Fibroblast of skin of right quadriceps (primary cell): ENCODE results near the gene ETV5.
A peak's percentile ranks its signal among the peaks of the same experiment; 100 is the strongest.

Experiments
- DNase-seq: peaks from one replicate; pipeline ENCODE4 v3.0.0-alpha.2; 2013

Gene ETV5

DNA sequence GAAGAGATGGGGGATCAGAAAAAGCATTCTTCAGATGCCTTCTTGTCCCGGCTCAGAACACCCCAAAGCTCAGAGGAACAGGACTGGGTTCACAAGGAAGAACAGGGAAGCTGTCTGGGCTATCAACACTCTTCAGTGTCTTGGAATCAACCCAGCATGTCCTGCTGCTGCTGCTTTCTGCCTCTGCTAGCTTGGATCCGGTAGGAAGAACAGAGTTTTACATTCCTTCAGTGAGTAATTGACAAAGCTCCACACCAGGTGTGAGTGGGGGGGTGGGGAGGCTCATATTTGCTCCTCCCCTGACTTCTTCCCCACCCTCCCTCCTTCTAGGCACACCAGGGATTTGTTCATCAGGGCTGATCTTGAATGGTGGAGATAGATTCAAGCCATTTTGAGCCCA, 13.1 kb upstream of the ETV5 start:
- DNase-seq, result no peak

DNA sequence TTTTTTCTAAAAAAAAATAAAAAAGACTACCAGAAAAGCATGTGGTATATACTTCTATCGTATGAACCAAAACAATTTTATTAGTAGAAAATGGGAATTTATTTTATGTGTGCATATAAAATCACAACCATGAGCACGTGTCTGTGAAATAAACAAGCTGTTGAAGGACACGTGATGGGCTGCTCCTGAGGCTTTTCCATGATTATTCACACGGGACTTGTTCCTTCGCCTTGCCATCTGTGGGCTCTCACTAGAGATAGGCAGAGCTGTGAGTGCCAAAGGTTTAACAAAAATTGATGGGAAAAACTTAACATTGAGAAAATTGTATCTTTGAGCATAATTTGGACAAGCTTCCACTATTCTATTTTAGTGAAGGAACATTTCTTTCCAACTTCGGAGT, 12.4 kb upstream of the ETV5 start:
- DNase-seq, result no peak

DNA sequence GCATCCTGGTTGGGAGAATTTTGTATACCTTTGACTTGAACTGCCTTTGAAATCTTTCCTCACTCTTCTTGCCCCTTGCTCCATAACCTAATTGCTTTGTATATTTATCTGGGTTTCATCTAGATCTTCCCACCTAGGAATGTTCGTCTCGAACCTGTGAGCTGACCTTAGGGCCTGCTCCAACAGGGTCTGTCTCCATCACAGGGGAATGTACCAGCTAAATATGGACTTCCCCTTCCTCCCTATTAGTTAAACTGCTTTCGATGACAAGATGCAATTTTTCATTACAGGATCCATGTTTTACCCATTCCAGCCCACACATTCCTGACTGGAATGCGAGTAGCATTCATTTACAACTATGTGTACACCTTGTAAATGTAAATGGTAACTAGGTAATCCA, 10.6 kb upstream of the ETV5 start:
- no peak for DNase-seq

DNA sequence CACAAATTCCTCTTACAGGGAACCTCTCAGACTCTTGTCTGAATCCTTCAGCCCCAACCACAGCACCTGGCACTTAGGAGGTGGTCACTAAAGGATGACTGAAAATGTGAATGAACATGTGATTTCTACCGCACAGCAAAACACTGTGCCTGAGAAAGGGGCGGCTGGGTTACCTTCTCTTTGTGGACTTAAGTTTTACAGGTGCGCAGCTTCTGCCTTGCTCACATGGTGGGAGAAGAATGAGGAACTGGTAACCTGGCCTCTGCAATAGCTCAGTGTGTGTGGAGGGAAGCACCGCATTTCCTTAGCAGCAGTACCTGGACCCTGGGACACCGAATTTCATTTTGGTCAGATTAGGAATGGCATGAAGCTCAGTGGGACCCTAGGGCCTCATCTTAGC, 9.8 kb upstream of the ETV5 start:
- DNase-seq, result no peak

DNA sequence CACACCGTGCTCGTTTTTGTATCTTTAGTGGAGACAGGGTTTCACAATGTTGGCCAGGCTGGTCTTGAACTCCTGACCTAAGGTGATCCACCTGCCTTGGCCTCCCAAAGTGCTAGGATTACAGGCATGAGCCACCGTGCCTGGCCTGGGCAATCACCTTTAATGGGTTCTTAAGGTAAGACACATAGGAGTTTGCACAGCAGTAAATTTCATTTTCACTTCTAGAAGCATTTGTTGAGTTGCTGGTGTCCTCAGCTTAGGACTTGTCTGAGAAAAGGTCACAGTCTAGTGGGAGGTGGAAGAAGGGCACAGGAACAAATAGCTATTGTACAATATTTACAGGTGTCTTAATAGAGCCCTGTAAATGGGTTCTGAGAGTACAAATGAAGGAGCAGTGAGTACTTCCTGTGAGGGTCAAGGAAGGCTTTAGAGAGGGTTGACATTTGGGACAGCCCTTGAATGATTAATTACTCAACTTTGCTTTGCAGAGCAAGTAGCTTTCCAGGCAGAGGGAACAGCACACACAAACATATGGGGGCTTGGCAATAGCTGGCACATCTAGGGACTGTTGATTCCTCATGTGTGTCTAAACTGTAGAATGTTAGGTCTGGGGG, 8.7 kb upstream of the ETV5 start:
- no peak for DNase-seq

DNA sequence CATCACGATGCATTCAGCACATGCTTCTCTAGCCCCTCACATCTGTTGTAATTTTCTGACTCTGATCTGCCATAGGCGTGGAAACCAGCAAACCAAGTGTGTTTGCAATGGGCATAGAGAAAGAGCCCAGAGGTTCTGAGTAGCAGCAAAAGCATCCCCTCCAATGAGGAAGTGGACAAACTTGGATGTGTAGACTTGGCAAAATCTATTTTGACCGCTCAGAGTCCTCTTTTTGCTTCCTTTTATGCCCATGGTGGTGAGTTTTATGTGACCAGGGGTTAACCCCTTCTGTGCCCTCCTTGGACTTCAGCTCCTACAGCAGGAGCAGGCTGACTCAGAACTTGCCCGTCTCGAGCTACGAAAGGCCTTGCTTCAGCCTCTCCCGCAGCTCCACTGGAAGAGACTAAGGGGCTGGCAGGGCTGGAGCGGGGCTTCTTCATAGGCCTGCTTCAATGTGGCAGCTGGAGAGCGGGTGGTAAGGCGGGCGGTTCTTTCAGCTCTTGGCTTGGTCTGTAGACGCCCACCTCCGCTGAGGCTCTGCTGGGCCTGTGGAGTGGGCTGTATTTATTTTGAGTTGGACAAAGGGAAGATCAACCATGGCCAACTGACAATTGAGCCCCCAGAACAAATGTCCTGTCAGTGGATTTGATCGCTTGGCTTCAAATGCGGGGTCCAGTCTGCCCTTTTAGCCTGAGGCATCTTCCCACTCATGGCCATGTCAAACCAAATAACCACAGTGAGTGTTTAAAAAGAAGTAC, 6.5 kb upstream of the ETV5 start:
- no peak for DNase-seq

DNA sequence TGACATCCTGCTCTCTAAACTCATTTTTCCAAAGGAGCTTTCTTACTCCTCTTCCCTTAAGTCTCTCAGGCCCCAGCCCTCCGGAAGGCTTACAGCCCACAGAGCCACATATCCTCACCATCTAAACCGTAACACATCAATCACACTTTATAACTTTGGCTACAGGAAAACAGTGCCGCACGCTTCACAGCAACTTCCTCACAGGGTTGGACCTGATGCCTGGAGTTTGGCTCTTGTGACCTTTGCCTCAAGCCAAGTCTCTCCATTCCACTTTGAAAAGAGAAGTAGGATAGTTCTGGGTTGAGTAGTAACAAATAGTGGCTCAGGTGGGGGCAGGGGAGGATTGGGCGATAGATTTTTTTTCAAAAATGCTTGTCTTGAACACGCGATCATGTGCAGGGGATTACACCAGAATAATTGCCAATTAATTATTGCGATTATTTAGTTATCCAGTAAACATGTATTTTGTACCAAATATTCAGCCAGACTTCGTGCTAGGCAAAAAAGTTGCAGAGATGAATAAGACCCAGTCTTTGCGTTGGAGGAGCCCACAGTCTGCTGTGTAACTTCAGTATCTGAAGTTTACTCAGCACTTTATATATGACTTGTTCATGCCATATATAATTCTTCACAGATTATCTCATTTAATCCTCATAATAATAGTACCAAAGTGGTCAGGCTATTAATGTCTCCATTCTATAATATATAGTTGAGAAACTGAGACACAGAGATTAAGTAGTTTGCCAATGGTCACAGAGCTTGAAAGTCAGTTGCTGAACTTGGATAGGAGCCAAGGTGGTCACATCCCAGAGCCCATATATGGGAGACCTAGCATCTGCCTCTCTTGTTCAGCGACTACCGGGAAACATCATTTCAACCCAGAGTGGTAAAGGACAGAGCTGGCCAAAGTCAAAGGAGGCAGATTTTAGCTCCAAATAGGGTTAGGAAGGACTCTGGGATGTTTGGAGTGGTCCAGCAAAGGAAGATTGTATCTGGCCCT, 2.4 kb upstream of the ETV5 start:
- DNase-seq, result no peak

DNA sequence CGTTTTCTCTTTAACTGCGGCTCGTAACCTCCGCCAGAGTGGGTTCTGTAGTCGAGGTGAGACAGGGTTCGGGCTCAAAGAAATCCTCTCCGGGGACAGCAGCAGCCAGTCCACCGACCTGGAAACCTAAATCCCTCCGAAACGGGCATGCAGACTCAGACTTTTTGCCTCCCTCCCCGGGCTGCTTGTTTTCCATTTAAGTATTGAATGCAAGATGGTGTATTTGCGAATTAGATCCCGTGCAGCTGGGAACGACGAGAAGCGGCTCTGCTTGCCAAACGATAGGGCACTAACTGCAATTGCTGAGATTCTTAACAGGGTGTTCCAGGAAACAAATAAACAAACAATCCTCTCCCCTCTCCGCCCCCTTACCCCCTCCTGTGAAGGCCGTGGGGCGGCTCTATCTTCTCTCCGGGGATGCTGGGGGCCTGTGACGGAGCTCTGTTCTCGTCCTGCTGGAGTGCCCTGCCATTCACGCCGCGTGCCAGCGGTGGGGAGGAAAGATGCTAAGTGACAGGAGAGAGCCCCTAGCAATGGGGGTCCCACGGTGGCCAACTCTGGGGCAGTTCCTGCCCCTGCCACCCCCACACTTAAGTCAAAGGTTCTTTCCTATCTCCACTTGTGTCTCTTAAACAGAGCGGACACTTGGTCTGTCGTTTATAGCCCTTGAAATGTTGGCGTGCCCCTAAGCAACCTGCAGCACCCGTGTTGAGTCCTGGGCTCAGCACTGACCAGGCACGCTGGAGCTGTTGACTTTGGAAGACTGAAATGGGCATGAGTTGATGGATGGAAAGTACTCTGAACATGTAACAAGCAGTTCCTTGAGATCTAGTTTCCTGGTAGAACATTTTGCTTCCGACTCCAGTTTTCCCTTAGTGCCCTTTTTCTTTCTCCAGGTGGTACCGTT, 1.3 kb upstream of the ETV5 start:
- DNase-seq, result no peak

DNA sequence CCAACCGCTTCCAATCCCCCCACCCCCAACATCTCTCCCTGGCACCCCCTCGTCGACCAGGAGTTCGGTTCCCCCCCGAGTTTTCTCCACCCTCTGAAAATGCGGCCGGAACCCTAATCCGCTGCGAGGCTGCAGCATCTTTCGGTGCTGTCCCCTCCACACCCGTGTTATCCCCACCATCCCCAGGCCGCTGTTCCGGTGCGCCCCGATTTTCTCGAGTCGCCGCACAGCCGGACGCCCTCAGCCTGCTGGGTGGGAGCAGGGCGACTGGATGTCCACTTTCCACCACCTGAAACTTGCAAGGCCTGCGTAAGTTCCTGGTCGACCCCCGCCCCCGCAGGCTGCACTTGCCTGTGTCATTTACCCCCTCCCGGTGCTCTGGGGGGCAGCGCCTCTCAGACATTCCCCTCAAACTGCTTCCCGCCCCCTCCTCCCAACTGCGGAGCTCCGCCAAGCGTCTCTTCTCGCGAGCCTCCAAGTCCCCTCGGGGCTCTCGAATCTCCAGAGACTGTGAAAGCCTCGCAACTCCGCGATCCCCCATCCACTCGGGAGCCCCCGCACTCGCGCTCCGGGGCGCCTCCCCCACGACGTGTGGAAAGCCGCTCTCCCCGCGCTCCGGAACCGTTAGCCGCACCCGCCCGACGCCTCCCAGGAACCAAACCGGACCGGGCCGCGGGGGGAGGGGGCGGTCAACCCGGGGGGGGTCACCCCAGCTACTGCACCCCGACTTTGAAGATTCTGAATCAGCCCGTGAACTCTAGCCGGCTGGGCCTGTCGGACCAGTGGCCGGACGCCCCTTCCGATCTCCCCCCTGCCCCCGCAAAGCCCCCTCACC, 566 bp downstream of the ETV5 start:
- peak; percentile 66 for DNase-seq

DNA sequence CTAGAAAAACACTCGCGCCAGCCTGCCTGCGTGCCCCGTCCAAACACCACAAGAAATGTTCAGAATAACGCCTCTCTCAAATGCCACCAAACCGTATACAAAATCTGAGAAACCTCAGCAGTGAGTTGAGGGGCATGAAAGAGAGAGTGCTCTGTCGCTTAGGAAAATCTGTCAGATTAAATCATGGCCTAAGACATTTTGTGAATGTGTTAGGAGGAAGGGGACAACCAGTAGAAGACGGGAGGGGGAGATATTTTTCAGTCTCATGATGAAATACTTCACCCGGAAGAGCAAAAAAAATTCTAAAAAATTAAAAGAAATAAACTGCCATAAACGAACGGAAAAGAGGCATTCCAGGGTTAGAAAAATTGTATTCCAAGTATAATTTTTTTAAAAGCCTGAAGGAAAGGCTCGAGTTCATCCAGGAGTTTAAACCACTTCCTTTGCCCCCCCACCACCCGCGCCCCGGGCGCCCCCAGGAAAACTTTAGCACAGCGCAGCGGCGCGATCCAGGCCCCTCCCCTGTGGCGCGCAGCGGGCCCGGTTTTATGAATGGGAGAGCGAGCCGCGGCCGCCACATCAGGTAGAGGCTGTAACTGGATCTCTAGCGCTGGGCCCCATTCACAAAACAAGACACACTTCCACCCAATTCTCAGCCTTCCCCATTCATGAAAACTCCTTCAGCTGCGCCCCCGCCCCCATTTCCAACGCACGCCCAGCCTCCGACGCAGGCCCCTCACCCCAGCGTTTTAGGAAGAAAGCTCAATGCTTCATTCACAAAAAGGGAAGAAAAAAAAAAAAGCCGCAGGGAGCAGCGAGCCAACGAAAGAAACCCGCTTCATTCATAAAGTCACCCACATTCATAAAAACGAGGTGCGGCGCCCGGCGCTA, 1.4 kb downstream of the ETV5 start:
- DNase-seq, result peak; percentile 85

DNA sequence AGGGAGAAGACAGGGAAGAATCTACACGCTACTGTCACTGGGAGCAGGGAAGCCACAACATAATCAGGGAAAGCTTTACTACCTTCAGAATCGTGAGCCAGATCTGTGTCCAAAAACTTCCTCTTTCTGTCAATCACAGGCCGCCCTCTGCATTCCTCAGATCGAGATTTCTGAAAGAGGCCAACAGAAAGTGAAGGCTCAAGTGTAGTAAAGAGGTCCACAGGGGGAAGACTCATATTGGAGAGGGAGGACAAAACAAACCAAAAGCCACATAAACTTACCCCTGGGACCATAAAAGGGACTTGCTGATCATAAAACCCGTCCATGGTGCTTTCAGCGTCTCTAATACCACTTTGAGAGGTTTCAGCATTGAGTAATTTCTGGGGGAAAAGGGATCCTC, 3.3 kb downstream of the ETV5 start:
- DNase-seq, result no peak

DNA sequence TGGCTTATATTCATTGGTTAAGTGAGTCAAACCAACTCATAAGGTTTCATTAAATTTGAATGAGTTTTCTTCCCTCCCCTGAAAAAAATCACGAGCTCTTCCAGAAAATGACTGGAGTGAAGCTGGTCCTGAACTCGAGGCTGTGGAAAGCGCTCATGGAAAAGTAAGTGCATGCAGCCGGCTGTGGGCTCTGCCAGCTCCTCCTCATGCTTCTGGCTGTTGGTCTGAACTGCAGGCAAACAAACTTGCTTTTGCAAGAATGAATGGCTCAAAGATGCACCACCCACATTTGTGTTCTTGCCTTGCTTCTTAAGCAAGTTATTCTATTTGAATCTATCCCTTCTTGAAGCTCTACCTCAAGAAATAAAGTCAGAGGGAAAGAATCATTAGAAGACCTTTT, 6.2 kb downstream of the ETV5 start:
- DNase-seq, result no peak

DNA sequence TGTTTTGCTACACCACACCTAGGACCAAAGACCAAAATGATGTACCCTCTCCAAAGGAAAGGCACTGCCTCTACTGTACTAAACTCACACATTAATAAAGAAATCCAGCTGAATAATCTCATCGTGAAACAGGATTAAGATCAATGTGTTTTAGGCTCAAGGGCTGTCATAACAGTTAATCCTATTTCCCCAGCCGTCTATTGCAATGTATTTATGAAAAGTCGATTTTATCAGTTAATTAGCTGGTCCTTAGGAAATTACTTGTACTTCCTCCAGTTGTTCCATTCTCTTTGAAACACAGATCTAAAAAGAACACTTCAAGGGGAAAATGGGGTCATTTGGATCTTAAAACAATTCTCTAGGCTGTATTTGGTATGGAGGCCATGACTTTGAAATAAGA, 8.5 kb downstream of the ETV5 start:
- no peak for DNase-seq

DNA sequence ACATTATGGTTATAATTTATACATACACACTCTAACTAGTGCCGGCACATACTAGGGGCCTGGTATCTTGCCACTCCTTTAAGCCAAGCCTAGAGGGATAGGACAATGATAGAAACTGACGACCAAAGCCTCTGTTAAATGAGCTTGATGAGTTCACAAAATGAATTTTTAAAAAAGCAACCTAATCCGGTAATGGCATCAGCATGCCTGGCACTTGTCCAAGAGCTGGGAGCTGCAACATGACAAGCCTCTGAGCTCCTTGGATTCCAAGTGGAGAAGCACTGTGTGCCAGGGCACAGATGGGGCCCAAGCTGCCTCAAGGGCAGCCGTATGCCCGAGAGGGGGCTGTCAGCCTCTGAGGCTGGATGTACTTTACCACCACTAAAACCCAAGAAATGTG, 9.7 kb downstream of the ETV5 start:
- peak; percentile 84 for DNase-seq

DNA sequence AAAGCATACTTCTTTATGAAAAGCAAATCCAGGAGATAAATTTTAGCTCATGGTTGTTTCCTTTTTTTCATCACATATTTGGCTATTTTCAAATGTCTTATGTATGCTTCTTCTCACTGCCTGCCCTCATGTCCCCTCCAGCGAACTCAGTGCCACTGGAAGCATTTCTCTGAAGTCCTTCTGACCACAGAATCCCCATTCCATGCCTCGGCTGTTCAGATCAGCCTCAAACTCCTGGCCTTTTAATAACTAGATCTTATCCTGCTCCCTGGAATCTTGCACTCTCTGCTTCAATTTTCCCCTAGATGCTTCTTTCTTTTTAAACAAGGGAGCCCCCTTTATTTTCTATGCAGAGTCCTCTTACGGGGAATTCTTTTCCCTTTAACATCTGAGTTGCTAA, 10.1 kb downstream of the ETV5 start:
- DNase-seq, result no peak

DNA sequence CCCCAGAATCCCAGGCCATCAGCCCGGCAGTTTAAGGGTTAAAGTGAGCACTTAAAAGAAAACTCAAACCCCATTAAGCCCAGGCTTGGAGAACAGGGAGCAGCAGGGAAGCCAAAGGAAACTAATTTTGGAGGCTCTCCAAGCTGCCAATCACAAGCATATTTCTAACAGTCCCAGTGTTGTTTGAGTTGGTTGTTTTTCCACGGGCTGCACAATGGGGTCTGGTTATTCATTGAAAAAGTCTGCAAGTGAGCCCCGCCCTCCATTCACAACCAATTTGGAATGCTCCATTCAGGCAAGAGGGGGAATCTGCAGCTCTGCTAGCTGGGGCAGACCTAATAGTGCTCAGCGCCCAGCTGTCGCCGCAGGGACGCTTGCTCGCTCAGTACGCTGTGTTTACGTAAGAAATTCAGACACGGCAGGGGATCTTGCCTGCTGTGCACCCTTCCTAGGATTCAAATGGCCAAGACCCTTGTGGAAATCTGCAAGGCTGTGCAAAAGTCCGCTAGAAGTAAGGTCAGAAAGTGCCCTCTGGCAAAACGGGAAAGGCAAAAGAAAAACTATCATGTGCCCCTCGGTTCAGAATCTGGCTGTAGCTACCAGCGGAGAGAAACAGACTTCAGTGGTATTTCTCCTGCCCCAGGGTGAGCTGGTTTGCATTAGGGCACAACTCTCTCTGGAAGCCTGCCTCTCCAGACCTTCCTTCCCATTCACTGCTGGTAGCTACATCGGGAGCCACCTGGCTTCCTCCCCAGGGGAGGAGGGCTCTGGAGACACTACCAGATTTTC, 11.0 kb downstream of the ETV5 start:
- peak; percentile 87 for DNase-seq

DNA sequence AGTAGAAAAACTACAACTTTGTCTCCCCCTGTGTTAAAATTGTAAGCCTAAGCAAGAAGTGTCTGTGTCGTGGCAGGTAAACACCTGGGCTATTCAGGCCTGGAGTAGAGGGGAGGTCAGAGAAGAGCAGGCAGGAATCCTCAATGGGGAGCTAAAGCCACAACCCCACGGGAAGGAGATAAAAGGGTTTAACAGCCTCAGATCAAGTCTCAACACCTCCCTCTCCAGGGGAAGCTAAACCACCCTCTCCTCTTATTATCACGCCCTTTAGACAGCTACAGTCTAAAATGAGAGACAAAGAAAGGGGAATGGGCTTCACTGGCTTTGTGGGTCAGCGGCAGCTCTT, 11.6 kb downstream of the ETV5 start:
- no peak for DNase-seq

DNA sequence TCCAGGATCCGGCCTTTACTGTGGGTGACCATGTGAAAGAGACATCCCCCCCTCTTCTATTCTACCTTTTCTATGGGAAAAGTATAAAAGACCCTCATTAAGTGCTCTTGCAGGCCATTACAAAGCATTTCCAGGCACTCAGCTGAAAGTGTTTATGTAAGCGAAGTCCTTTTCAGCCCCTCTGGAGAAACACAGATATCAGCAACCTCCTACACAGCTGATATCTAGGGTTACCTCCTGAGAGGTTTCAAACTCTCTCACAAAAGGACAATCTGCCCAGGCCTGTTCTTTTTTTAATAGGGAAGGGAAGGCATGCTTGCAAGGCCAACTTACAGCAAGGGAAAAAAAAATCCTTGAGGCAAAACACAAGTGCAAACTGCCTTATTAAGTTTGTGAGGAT, 12.6 kb downstream of the ETV5 start:
- no peak for DNase-seq

DNA sequence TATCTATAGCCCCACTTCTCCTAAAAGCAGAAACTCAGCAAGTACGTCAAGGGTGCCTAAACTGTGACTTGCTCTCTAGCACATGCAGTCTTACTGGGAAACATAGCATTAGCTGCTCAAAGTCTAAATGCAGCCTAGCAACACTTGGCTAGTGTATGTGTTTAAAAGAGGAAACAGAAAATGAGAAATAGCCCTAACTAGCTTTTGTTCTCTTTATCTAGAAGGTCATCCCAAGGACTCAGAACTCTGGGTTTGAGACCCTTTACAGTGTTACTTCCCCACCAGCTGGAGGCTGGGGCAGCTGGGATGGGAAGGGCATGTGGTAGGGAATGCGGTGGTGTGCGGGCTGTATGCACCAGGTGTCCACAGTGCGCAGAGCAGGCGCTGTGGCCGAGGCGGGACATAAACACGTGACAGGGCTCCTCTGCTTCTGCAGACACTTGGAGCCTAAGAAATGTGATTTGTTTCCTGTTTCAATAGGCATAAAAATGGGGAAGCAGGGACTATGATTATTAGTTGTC, 13.3 kb downstream of the ETV5 start:
- no peak for DNase-seq
